ENCODE data around the gene FAM222B. TPM values are rescaled to one million over a fixed set of nuclear protein-coding genes. Genes with fewer than 3 reads are reported as not detected.
"Not testable (repeated sequence)": the region's sequence is repeated elsewhere in the genome, so short reads cannot be mapped to it uniquely, and the experiment has no call there.

FAM222B gene
- total RNA-seq, 3 donors from 2014 or later, result 9.7 to 12.0 (median 10.5) TPM

GRCh38 chr17:28878158-28878910 is 35.7 kb upstream of the FAM222B start:
- no peaks in the 10 kb centered on the region for H3K27me3 ChIP-seq
- no peak overlapping the region for H3K4me3 ChIP-seq
- no peaks in the 10 kb centered on the region for H3K4me1 ChIP-seq
- TF ChIP-seq POLR2AphosphoS5 (IDR thresholded peaks at IDR 0.05) (no peak), POLR2A (IDR thresholded peaks at IDR 0.05) (no peak), CTCF (IDR thresholded peaks at IDR 0.05) (no peak)
- H3K27ac ChIP-seq, result no peak overlapping the region
- peaks cover 18% of the 10 kb centered on the region for H3K36me3 ChIP-seq
- no peaks in the 10 kb centered on the region for H3K9me3 ChIP-seq
- no peak for DNase-seq (ENCODE audit: low spot score in 2 of 2)
- intact Hi-C loops (cut with DNase I; ENCODE audit: low total_unique reads), result no loop called here

- H3K36me3 ChIP-seq, result peaks cover 18% of the 10 kb centered on the region
- not testable (repeated sequence) for H3K4me3 ChIP-seq, H3K27ac ChIP-seq
Observed at GRCh38 chr17:28877150-28877711, 34.6 kb upstream of the FAM222B start.

GRCh38 chr17:28875848-28876550 is 33.4 kb upstream of the FAM222B start:
- H3K4me3 ChIP-seq, result no peak overlapping the region
- H3K9me3 ChIP-seq, result no peaks in the 10 kb centered on the region
- DNase-seq (ENCODE audit: low spot score in 2 of 2), result no peak
- no peak overlapping the region for H3K27ac ChIP-seq
- H3K4me1 ChIP-seq, result no peaks in the 10 kb centered on the region
- intact Hi-C loops (cut with DNase I; ENCODE audit: low total_unique reads), result no loop called here
- no peaks in the 10 kb centered on the region for H3K27me3 ChIP-seq
- peaks cover 12% of the 10 kb centered on the region for H3K36me3 ChIP-seq
- TF ChIP-seq CTCF (IDR thresholded peaks at IDR 0.05), result no peak
- TF ChIP-seq POLR2AphosphoS5 (IDR thresholded peaks at IDR 0.05), result no peak
- TF ChIP-seq POLR2A (IDR thresholded peaks at IDR 0.05), result no peak

More at GRCh38 chr17:28877150-28877711, 34.6 kb upstream of the FAM222B start:
- H3K27me3 ChIP-seq; DNase-seq (ENCODE audit: low spot score in 2 of 2); H3K9me3 ChIP-seq; H3K4me1 ChIP-seq; intact Hi-C loops (cut with DNase I; ENCODE audit: low total_unique reads): not testable (repeated sequence)

- Histone ChIP-seq H3K27ac (no peak overlapping the region), H3K4me1 (no peaks in the 10 kb centered on the region), H3K36me3 (no peaks in the 10 kb centered on the region), H3K27me3 (no peaks in the 10 kb centered on the region), H3K4me3 (no peak overlapping the region), H3K9me3 (no peaks in the 10 kb centered on the region)
- intact Hi-C loops (cut with DNase I; ENCODE audit: low total_unique reads), result no loop called here
- no peak for TF ChIP-seq POLR2AphosphoS5 (IDR thresholded peaks at IDR 0.05)
- no peak for TF ChIP-seq POLR2A (IDR thresholded peaks at IDR 0.05)
- no peak for TF ChIP-seq CTCF (IDR thresholded peaks at IDR 0.05)
- no peak for DNase-seq (ENCODE audit: low spot score in 2 of 2)
Observed at GRCh38 chr17:28874750-28875149, 32.2 kb upstream of the FAM222B start.

- DNase-seq (ENCODE audit: low spot score in 2 of 2), result no peak
- Histone ChIP-seq H3K27ac (no peak overlapping the region), H3K27me3 (no peaks in the 10 kb centered on the region), H3K4me1 (no peaks in the 10 kb centered on the region), H3K4me3 (no peak overlapping the region), H3K9me3 (no peaks in the 10 kb centered on the region), H3K36me3 (no peaks in the 10 kb centered on the region)
- no peak for TF ChIP-seq CTCF (IDR thresholded peaks at IDR 0.05)
- TF ChIP-seq POLR2AphosphoS5 (IDR thresholded peaks at IDR 0.05), result no peak
- TF ChIP-seq POLR2A (IDR thresholded peaks at IDR 0.05), result no peak
- intact Hi-C loops (cut with DNase I; ENCODE audit: low total_unique reads), result no loop called here
Observed at GRCh38 chr17:28873839-28874238, 31.2 kb upstream of the FAM222B start.
